HG03280 (cell line): ENCODE results near the gene ARHGEF26.

Experiments used
- ATAC-seq: cut with Tn5 transposase; IDR thresholded peaks from one replicate; pipeline ENCODE4 v1.9.1; 2021; ENCODE audit warnings: mild to moderate bottlenecking, moderate library complexity; ENCODE audit not compliant: unreplicated experiment

The ARHGEF26 gene

DNA sequence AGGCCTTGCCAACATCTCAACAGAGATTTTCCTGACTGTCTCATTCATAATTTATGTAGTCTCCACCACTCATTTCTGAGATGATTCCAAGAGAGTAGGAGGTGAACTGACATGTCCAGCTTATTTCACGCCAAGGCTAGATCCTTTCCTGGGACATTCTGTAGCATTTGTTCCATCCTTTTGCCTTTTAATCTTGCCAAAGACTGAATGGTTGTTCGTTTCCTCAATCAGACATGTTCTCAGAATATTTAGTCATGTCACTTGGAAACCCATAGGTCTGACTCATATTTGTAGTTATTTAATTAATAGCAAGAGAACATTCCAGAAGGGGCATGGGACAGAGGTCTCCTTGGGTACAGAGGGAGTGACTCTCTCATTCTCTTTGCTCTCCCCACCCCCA is 122.2 kb downstream of the ARHGEF26 start:
- ATAC-seq = no peak

DNA sequence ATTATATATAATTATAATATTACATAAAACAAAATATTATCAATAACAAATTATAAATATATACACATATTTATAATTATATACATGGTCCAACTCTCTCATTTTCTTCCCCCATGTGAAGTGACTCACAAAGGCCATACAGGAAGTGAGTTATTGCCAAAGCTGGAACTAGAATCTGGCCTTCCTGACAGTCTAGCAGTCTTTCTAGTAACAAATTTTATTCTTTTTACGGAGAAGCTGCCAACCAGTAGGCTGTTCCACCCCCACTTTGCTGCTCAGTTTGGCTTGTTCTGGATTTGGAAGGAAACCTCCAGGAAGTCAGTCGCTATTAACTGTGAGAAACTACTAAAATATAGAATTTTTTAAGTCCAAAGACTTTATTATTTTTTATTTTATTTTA is 123.5 kb downstream of the ARHGEF26 start:
- no peak for ATAC-seq

GRCh38 chr3:154247806-154248415 is 126.7 kb downstream of the ARHGEF26 start:
- ATAC-seq = no peak

GRCh38 chr3:154250291-154250690 is 129.1 kb downstream of the ARHGEF26 start:
- no peak for ATAC-seq

- ATAC-seq = no peak
Observed at GRCh38 chr3:154251610-154252009, 130.4 kb downstream of the ARHGEF26 start.

- peak; percentile 94 for ATAC-seq
Observed at GRCh38 chr3:154252759-154253638, 131.8 kb downstream of the ARHGEF26 start.

- ATAC-seq = no peak
Observed at GRCh38 chr3:154254527-154254926, 133.3 kb downstream of the ARHGEF26 start.

DNA sequence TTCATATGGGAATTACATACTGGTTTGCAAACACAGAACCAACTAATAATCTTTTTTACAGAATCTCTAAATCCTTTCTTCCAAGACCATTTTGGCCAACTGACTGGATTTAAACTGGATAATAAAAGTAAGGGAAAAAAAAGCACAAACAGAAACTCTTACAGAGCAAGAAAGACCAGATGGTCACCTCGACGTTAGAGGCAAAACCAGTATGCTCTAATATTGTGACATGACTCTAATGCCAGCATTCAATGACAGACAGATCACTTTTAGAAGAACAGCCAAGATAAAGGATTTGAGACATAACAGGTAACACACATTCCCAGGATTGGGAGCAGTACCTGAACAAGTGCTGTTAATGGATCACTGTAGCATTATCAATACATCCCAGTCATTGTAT is 152.2 kb downstream of the ARHGEF26 start:
- no peak for ATAC-seq

DNA sequence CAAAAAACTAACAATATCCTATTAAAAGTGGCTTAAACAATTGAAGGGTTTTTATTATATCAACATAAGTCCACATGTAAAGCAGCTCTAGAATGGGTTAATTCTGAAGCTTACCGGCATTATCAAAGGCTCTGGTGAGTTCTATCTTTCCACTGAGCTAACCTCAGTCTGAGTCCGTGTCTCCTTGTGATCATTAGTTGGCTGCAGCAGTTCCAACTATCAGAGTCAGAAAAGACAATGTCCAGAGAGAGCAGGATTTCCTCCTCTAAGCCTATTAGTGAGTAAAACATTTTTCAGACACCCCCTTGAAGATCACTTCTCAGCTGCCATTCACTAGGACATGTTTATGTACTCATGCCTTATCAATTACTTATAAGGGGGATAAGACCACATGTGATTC is 153.2 kb downstream of the ARHGEF26 start:
- ATAC-seq = no peak

DNA sequence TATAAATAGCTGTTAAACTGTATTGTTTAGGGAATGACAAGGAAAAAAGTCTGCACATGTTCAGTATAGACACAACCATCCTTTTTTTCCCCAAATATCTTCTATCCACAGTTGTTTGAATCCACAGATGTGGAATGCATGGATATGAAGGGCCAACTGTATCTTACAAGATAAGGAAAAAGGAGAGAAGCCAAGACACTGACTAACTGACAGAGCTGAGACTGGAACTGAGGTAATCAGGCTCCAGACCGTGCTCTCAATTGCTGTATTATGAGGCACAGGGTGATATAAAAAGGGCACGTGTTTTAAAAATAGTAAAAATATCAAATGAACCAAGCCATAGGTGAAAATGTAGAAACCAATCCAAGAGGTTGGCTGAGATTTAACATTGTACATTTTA is 154.1 kb downstream of the ARHGEF26 start:
- no peak for ATAC-seq

DNA sequence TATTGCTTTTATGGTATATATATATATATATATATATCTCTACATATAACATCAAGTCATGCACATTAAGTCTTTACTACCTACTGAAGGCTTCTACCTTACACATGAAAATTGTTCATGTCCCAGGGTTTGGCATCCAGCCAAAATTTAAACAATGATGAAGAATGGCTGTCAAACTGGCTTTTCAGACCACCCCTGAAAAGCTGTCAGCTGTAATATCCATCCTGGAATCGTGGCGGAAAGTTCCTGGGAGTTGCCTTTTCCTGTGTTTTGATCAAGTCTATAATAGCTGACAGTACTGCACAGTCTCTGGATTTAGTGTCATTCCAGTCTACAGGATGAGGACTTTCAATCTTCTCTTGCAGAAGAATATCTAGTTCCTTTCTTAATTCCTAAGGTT is 154.8 kb downstream of the ARHGEF26 start:
- ATAC-seq = no peak

DNA sequence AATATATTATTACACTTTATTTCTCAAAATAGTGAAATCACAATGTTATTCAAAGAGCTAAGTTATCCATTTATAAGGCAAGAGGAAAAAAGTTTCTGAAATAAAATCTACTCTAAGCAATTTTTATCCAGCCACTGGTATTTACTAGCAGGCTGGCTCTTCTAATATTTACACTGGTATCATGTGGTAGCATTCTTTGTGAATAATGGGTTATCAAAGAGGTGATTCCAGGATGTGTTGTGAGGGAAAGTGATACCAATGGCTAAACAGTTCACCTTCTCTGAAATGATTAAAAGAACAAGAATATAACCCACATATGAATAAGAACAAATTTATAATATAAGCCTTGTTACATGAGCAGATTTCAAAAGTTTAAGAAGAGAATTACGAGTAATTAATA is 159.0 kb downstream of the ARHGEF26 start:
- no peak for ATAC-seq

DNA sequence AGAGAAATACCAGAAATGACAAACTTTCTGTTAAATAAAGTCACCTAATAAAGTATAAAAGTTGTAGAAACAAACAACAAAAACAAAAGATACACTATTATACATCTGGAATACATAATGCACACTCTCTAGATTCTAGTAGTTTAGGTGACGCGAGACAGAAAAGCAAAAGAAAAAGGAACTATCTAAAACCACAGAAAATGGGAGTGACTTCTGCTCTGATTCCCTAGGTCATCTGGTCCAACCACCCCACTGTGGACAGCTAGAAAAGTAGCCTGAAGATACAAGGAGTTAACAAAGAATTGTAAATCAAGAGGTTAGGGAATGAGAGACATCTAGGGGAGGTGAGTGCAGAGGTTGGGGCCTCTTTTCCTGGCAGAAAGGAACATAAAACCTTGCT is 164.0 kb downstream of the ARHGEF26 start:
- ATAC-seq = no peak

GRCh38 chr3:154290187-154290586 is 169.0 kb downstream of the ARHGEF26 start:
- ATAC-seq = no peak

GRCh38 chr3:154294016-154294415 is 172.8 kb downstream of the ARHGEF26 start:
- no peak for ATAC-seq

- ATAC-seq = no peak
Observed at GRCh38 chr3:154301561-154301960, 180.4 kb downstream of the ARHGEF26 start.

GRCh38 chr3:154304116-154304786 is 183.1 kb downstream of the ARHGEF26 start:
- no peak for ATAC-seq

- no peak for ATAC-seq
Observed at GRCh38 chr3:154304936-154305335, 183.7 kb downstream of the ARHGEF26 start.

DNA sequence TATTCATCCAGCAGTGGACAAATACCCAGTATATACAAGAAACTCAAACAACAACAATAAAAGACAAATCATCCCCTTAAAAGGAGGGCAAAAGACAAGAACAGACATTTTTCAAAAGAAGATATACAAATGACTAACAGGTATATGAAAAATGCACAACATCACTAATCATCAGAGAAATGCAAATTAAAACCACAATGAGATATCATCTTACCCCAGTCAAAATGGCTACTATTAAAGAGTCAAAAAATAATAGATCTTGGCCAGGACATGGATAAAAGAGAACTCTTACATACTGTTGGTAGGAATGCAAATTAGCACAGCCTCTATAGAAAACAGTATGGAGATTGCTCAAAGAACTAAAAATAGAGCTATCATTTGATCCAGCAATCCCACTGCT is 186.2 kb downstream of the ARHGEF26 start:
- no peak for ATAC-seq
